ENCODE data around the gene CSNK2A1.

CSNK2A1 gene

DNA sequence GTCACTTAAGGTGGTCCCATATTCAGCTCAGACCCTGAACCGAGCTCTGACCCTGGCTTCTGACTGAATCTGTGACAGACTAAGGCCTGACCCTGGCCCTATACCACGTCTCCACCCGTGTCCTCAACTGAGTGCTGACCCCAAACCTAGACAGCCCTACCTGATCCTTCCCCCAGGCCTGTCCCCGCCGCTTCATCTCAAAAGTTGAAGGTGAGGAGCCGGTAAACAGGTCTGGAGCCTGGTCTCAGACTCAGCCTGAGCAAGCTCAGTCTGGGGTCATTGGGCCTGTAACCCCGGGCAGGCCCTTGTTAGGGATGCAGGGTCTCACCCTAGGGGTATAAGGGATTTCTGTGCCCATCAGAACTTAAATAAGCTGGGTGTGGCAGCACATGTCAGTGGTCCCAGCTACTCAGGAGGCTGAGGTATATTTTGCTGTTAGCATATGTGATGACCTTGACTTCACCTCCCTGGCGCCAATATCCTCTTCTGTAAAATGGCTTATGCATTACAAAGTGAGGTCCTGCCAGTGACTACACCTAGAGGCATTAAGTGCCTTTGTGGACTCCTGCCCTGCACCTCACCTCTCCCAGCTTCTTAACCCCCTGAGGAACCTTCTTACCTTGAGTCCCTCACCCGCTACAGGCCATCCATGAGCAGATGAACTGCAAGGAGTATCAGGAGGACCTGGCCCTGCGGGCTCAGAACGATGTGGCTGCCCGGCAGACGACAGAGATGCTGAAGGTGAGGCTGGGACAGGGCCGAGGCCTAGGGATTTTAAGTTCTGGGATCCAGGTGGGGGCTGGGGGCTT is 115.5 kb downstream of the CSNK2A1 start:
- no peak for DNase-seq

DNA sequence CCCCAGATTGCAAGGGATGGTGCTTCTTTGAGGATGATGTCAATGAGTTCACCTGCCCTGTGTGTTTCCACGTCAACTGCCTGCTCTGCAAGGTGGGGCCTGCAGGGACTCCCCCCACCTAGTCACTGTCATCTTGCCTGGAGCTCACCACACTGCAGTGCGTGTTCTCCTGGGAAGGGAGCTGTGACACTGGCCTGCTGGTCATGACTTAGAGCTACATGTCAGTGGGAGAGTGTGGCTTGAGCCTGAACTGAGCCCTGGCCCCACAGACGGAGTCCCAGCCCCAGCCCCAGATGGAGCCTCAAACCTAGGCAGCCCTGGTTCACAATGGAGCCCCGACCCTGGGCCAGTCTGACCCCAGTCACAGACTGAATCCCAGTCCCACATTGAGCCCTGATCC is 116.2 kb downstream of the CSNK2A1 start:
- no peak for DNase-seq

DNA sequence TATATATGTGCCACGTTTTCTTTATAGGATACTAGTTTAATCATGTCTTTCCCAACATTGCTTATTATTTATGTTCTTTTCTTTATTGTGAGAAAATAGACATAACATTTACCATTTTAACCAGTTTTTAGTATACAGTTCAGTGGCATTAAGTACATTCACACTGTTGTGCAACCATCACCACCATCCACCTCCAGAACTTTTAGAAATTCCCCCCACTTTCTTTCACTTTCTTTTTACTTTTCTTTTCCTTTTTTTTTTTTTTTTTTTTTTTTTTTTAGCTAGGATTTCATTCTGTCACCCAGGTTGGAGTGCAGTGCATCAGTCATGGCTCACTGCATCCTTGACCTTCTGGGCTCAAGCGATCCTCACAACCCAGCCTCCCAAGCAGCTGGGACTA is 117.0 kb downstream of the CSNK2A1 start:
- DNase-seq = no peak
